HEK293 (cell line): ENCODE measurements around the gene GMDS.

Experiments used
- MZF1 ChIP-seq: fragments of 450-650 bp; formaldehyde crosslinking; IDR thresholded peaks from 2 replicates; pipeline ENCODE4 v1.5.1; 2017; ENCODE audit warnings: missing biosample characterization, missing genetic modification characterization, borderline replicate concordance
- TCF7L2 ChIP-seq: IDR thresholded peaks from 2 replicates; pipeline ENCODE4 v1.6.1; 2011; ENCODE audit warnings: low read depth, mild to moderate bottlenecking, inconsistent platforms, low read length, moderate library complexity, borderline replicate concordance
- ZBTB7A ChIP-seq: fragments of 450-650 bp; formaldehyde crosslinking; IDR thresholded peaks from 2 replicates; pipeline ENCODE4 v1.5.1; 2016; ENCODE audit warnings: low read depth, missing biosample characterization, missing genetic modification characterization
- ZNF24 ChIP-seq: fragments of 450-650 bp; formaldehyde crosslinking; IDR thresholded peaks from 2 replicates; pipeline ENCODE4 v1.5.1; 2016; ENCODE audit warnings: missing biosample characterization, missing genetic modification characterization
- ZNF426 ChIP-seq: fragments of 450-650 bp; formaldehyde crosslinking; IDR thresholded peaks from 2 replicates; pipeline ENCODE4 v1.5.1; 2017; ENCODE audit warnings: missing biosample characterization, missing genetic modification characterization, mild to moderate bottlenecking, inconsistent platforms, moderate library complexity
- ZNF596 ChIP-seq: fragments of 450-650 bp; IDR thresholded peaks from 2 replicates; pipeline ENCODE4 v1.5.0; 2018; ENCODE audit warnings: missing biosample characterization, mild to moderate bottlenecking, missing genetic modification characterization, moderate library complexity
- ZNF600 ChIP-seq: fragments of 450-650 bp; formaldehyde crosslinking; IDR thresholded peaks from 2 replicates; pipeline ENCODE4 v1.5.1; 2016; ENCODE audit warnings: missing biosample characterization, missing genetic modification characterization
- ZNF621 ChIP-seq: fragments of 450-650 bp; formaldehyde crosslinking; IDR thresholded peaks from 2 replicates; pipeline ENCODE4 v1.5.1; 2017; ENCODE audit warnings: missing biosample characterization, missing genetic modification characterization
- ZNF654 ChIP-seq: fragments of 450-650 bp; formaldehyde crosslinking; IDR thresholded peaks from 2 replicates; pipeline ENCODE4 v1.5.1; 2016; ENCODE audit warnings: low read depth, missing biosample characterization, missing genetic modification characterization
- ZNF792 ChIP-seq: fragments of 450-650 bp; formaldehyde crosslinking; IDR thresholded peaks from 2 replicates; pipeline ENCODE4 v1.5.1; 2016; ENCODE audit warnings: missing biosample characterization, missing genetic modification characterization
- TF ChIP-seq, protein P1 (sequence below): fragments of 450-650 bp; IDR thresholded peaks from 2 replicates; pipeline ENCODE4 v1.5.1; 2018; ENCODE audit warnings: missing biosample characterization, missing genetic modification characterization
- TF ChIP-seq, protein P2 (sequence below): fragments of 450-650 bp; formaldehyde crosslinking; IDR thresholded peaks from 2 replicates; pipeline ENCODE4 v1.5.1; 2016; ENCODE audit warnings: missing biosample characterization, missing genetic modification characterization, borderline replicate concordance
- TF ChIP-seq, protein P3 (sequence below): fragments of 450-650 bp; formaldehyde crosslinking; IDR thresholded peaks from 2 replicates; pipeline ENCODE4 v1.5.1; 2016; ENCODE audit warnings: missing biosample characterization, missing genetic modification characterization
- TF ChIP-seq, protein P4 (sequence below): fragments of 450-650 bp; formaldehyde crosslinking; conservative IDR thresholded peaks from 2 replicates; pipeline ENCODE4 v1.5.1; 2016; ENCODE audit warnings: low read depth, missing biosample characterization, missing genetic modification characterization
- TF ChIP-seq, protein P5 (sequence below): fragments of 450-650 bp; formaldehyde crosslinking; IDR thresholded peaks from 2 replicates; pipeline ENCODE4 v1.5.1; 2016; ENCODE audit warnings: missing biosample characterization, missing genetic modification characterization, borderline replicate concordance
- TF ChIP-seq, protein P6 (sequence below): fragments of 450-650 bp; formaldehyde crosslinking; IDR thresholded peaks from 2 replicates; pipeline ENCODE4 v1.5.1; 2017; ENCODE audit warnings: missing biosample characterization, missing genetic modification characterization

Gene GMDS

DNA sequence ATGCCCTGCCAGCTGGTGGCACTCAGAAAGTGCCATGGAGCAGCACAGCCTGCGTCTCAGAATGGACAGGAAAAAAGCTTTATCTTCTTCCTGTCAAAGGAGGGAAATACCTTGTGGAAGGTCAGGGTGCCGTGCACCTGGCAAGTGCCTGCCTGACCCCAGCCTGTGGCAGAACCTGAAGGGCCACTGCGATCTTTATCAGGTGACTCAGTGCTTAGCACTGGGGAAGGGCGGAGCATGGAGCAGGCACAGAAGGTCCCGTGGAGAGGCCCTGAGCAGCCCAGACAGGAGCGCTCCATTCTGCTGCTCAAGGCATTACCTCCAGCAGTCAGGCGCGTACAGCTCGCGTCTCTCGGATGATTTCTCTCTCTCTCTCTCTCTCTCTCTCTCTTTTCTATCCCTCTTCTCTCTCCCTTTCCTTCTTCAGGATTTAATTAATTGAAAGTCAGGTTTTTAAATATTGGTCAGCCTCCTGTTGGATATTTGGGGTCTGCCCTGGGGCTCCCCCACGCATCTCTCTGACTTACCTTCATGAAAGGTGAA, 604.0 kb downstream of the GMDS start (continued):
- peak; percentile 87 for TF ChIP-seq ZNF596 (tag by site-specific recombination)
- TF ChIP-seq ZNF600 (tag by site-specific recombination), result peak; percentile 90
- TF ChIP-seq MZF1 (tag by site-specific recombination), result no peak
- TF ChIP-seq, protein P1, sequence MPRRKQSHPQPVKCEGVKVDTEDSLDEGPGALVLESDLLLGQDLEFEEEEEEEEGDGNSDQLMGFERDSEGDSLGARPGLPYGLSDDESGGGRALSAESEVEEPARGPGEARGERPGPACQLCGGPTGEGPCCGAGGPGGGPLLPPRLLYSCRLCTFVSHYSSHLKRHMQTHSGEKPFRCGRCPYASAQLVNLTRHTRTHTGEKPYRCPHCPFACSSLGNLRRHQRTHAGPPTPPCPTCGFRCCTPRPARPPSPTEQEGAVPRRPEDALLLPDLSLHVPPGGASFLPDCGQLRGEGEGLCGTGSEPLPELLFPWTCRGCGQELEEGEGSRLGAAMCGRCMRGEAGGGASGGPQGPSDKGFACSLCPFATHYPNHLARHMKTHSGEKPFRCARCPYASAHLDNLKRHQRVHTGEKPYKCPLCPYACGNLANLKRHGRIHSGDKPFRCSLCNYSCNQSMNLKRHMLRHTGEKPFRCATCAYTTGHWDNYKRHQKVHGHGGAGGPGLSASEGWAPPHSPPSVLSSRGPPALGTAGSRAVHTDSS (tag by site-specific recombination), result no peak
- TF ChIP-seq, protein P2, sequence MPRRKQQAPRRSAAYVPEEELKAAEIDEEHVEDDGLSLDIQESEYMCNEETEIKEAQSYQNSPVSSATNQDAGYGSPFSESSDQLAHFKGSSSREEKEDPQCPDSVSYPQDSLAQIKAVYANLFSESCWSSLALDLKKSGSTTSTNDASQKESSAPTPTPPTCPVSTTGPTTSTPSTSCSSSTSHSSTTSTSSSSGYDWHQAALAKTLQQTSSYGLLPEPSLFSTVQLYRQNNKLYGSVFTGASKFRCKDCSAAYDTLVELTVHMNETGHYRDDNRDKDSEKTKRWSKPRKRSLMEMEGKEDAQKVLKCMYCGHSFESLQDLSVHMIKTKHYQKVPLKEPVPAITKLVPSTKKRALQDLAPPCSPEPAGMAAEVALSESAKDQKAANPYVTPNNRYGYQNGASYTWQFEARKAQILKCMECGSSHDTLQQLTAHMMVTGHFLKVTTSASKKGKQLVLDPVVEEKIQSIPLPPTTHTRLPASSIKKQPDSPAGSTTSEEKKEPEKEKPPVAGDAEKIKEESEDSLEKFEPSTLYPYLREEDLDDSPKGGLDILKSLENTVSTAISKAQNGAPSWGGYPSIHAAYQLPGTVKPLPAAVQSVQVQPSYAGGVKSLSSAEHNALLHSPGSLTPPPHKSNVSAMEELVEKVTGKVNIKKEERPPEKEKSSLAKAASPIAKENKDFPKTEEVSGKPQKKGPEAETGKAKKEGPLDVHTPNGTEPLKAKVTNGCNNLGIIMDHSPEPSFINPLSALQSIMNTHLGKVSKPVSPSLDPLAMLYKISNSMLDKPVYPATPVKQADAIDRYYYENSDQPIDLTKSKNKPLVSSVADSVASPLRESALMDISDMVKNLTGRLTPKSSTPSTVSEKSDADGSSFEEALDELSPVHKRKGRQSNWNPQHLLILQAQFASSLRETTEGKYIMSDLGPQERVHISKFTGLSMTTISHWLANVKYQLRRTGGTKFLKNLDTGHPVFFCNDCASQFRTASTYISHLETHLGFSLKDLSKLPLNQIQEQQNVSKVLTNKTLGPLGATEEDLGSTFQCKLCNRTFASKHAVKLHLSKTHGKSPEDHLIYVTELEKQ (tag by site-specific recombination), result no peak
- no peak for TF ChIP-seq ZNF426
- TF ChIP-seq, protein P3, sequence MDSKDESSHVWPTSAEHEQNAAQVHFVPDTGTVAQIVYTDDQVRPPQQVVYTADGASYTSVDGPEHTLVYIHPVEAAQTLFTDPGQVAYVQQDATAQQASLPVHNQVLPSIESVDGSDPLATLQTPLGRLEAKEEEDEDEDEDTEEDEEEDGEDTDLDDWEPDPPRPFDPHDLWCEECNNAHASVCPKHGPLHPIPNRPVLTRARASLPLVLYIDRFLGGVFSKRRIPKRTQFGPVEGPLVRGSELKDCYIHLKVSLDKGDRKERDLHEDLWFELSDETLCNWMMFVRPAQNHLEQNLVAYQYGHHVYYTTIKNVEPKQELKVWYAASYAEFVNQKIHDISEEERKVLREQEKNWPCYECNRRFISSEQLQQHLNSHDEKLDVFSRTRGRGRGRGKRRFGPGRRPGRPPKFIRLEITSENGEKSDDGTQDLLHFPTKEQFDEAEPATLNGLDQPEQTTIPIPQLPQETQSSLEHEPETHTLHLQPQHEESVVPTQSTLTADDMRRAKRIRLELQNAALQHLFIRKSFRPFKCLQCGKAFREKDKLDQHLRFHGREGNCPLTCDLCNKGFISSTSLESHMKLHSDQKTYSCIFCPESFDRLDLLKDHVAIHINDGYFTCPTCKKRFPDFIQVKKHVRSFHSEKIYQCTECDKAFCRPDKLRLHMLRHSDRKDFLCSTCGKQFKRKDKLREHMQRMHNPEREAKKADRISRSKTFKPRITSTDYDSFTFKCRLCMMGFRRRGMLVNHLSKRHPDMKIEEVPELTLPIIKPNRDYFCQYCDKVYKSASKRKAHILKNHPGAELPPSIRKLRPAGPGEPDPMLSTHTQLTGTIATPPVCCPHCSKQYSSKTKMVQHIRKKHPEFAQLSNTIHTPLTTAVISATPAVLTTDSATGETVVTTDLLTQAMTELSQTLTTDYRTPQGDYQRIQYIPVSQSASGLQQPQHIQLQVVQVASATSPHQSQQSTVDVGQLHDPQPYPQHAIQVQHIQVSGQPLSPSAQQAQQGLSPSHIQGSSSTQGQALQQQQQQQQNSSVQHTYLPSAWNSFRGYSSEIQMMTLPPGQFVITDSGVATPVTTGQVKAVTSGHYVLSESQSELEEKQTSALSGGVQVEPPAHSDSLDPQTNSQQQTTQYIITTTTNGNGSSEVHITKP (tag by site-specific recombination), result peak; percentile 61
- TF ChIP-seq ZNF792, result no peak
- TF ChIP-seq ZNF621, result no peak
- TF ChIP-seq, protein P4, sequence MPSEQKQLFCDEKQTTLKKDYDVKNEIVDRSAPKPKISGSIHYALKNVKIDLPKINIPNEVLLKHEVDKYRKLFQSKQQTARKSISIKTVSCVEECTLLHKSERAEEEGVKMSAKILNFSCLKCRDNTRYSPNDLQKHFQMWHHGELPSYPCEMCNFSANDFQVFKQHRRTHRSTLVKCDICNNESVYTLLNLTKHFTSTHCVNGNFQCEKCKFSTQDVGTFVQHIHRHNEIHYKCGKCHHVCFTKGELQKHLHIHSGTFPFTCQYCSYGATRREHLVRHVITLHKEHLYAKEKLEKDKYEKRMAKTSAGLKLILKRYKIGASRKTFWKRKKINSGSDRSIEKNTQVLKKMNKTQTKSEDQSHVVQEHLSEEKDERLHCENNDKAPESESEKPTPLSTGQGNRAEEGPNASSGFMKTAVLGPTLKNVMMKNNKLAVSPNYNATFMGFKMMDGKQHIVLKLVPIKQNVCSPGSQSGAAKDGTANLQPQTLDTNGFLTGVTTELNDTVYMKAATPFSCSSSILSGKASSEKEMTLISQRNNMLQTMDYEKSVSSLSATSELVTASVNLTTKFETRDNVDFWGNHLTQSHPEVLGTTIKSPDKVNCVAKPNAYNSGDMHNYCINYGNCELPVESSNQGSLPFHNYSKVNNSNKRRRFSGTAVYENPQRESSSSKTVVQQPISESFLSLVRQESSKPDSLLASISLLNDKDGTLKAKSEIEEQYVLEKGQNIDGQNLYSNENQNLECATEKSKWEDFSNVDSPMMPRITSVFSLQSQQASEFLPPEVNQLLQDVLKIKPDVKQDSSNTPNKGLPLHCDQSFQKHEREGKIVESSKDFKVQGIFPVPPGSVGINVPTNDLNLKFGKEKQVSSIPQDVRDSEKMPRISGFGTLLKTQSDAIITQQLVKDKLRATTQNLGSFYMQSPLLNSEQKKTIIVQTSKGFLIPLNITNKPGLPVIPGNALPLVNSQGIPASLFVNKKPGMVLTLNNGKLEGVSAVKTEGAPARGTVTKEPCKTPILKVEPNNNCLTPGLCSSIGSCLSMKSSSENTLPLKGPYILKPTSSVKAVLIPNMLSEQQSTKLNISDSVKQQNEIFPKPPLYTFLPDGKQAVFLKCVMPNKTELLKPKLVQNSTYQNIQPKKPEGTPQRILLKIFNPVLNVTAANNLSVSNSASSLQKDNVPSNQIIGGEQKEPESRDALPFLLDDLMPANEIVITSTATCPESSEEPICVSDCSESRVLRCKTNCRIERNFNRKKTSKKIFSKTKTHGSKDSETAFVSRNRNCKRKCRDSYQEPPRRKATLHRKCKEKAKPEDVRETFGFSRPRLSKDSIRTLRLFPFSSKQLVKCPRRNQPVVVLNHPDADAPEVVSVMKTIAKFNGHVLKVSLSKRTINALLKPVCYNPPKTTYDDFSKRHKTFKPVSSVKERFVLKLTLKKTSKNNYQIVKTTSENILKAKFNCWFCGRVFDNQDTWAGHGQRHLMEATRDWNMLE (tag by site-specific recombination), result no peak
- TF ChIP-seq ZNF24, result no peak
- TF ChIP-seq, protein P5, sequence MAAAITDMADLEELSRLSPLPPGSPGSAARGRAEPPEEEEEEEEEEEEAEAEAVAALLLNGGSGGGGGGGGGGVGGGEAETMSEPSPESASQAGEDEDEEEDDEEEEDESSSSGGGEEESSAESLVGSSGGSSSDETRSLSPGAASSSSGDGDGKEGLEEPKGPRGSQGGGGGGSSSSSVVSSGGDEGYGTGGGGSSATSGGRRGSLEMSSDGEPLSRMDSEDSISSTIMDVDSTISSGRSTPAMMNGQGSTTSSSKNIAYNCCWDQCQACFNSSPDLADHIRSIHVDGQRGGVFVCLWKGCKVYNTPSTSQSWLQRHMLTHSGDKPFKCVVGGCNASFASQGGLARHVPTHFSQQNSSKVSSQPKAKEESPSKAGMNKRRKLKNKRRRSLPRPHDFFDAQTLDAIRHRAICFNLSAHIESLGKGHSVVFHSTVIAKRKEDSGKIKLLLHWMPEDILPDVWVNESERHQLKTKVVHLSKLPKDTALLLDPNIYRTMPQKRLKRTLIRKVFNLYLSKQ (tag by site-specific recombination), result no peak
- TF ChIP-seq ZBTB7A (tag by site-specific recombination), result no peak
- no peak for TF ChIP-seq ZNF654 (tag by site-specific recombination)
- TF ChIP-seq TCF7L2, result no peak
- TF ChIP-seq, protein P6, sequence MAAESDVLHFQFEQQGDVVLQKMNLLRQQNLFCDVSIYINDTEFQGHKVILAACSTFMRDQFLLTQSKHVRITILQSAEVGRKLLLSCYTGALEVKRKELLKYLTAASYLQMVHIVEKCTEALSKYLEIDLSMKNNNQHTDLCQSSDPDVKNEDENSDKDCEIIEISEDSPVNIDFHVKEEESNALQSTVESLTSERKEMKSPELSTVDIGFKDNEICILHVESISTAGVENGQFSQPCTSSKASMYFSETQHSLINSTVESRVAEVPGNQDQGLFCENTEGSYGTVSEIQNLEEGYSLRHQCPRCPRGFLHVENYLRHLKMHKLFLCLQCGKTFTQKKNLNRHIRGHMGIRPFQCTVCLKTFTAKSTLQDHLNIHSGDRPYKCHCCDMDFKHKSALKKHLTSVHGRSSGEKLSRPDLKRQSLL (tag by site-specific recombination), result peak; percentile 16; the same call in 1 of the 2 replicates
